Skeletal muscle tissue (tissue), 4 donors: ENCODE results near the gene SLC29A1. TPM values are rescaled to one million over a fixed set of nuclear protein-coding genes. Genes with fewer than 3 reads are reported as not detected.

ENCODE experiments used
- H3K27ac ChIP-seq: one replicate; pipeline ENCODE4 v1.7.0; 2013; ENCODE audit warnings: mild to moderate bottlenecking, low read depth, low read length, inconsistent platforms
- H3K27me3 ChIP-seq, 3 donors: one replicate each; pipeline ENCODE4 v1.7.0; 2013; ENCODE audit warnings: low read length in 3 of 3; ENCODE audit not compliant: control insufficient read depth in 3 of 3, insufficient read depth in 3 of 3
- H3K36me3 ChIP-seq, 3 donors: one replicate each; pipeline ENCODE4 v1.7.0; 2013; ENCODE audit warnings: low read length in 3 of 3; ENCODE audit not compliant: control insufficient read depth in 3 of 3, insufficient read depth in 3 of 3
- H3K4me1 ChIP-seq, 3 donors: one replicate each; pipeline ENCODE4 v1.7.0; 2013; ENCODE audit warnings: low read length in 3 of 3, mild to moderate bottlenecking in 3 of 3; ENCODE audit not compliant: control insufficient read depth in 3 of 3, insufficient read depth in 3 of 3
- H3K4me3 ChIP-seq, 3 donors: one replicate each; pipeline ENCODE4 v1.7.0; 2013; ENCODE audit warnings: low read length in 3 of 3
- H3K9ac ChIP-seq, 3 donors: one replicate each; pipeline ENCODE4 v1.7.0; 2013; ENCODE audit warnings: low read length in 3 of 3, mild to moderate bottlenecking in 3 of 3, moderate library complexity in 2 of 3, low read depth in 1 of 3
- H3K9me3 ChIP-seq, 3 donors: one replicate each; pipeline ENCODE4 v1.7.0; 2013; ENCODE audit warnings: low read length in 3 of 3; ENCODE audit not compliant: control insufficient read depth in 3 of 3
- total RNA-seq: library from RNA; depleted of rRNA; stranded (reverse); fragments of >200 nt; gene quantifications from one replicate; pipeline ENCODE4 v1.2.3, GENCODE V29; 2014
- donor health status: Osteomylitis.

The SLC29A1 gene
- total RNA-seq, 1 donor from 2014 or later = 14.6 TPM

GRCh38 chr6:44253307-44254101 is 30.1 kb downstream of the SLC29A1 start:
- Histone ChIP-seq H3K9me3 (no peaks in the 10 kb centered on the region), H3K4me1 (peaks cover 33 to 61% (median 36%) of the 10 kb centered on the region in 3 donors), H3K27ac (no peak overlapping the region), H3K4me3 (no peak overlapping the region), H3K9ac (no peak overlapping the region), H3K36me3 (peaks cover 58 to 71% (median 64%) of the 10 kb centered on the region in 3 donors), H3K27me3 (no peaks in the 10 kb centered on the region)

DNA sequence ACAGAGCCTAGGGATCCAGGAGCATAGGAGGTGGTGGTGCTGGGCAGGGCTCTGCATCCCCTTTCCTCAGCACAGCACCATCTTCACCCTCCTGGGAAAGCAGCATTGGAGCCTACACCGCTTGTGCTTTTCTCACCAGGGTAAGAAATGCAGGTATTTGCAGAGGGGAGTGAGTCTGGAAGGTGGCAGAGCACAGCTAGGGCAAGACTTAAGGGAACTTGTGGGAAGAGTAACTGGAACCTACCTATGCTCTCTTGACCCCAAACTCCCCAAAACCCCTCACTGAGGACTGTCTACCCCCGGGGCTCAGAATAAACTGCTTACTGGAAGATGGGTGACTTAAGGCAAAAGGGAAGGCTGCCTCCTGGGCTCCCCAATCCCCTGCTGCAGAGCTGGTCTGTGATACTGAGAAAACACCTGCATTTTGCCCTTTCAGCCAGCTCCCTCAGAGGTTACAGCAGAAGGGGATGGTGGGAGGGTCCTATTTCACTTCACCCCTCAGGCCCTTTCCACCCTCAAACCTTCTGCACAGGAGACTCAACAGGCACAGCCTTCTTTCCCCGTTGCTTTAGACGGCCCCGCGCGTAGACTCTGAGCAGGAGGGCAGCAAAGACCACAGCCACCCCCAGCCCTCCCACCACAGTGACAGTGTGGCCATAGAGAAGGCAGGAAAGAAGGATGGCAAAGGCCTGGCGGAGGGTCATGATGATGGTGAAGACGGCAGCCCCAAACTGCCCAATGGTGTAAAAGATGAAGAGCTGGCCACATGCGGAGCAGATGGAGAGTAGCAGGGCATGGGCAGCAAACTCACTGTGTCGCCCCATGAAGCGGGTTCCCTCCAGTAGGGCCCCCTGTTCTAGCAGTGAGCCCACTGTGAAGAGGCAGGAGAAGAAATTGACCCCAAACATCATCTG is 31.1 kb downstream of the SLC29A1 start:
- peaks cover 24 to 51% (median 27%) of the 10 kb centered on the region in 3 donors for H3K4me1 ChIP-seq
- no peak overlapping the region for H3K4me3 ChIP-seq
- H3K9ac ChIP-seq = no peak overlapping the region
- H3K9me3 ChIP-seq = no peaks in the 10 kb centered on the region
- peaks cover 56 to 62% (median 59%) of the 10 kb centered on the region in 3 donors for H3K36me3 ChIP-seq
- no peak overlapping the region for H3K27ac ChIP-seq
- H3K27me3 ChIP-seq = no peaks in the 10 kb centered on the region

DNA sequence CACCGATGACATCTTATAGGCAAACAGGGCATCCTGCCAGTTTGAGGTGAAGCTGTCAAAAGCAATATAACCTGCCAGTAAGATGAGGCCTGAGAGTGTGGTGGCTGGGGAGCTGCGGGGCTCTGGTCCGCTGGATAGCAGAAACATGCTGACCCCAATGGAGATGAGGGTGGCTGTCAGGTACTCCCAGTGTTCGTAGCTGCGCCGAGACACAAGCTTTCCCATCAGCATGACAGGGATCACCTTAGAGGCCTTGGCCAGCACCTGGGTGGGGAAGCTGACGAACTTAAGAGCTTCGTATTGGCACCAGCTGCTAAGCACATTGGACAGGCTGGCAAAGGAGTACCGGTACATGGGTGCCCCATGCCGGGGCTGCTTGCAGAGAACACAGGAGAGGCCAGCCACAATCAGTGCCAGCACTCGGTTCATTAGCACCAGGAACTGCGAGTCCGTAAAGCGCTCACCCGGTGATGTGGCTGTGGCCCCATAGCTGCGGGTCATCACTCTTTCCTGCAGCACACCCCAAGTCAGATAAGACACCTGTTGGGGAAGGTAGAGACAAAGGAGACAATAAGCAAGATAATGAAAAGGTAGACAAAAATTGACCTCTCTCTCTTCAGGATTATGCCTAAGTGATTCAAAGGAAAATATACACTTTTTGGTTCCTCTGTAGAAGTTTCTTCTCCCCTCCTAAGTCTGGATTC is 31.9 kb downstream of the SLC29A1 start:
- no peaks in the 10 kb centered on the region for H3K27me3 ChIP-seq
- no peak overlapping the region for H3K9ac ChIP-seq
- no peaks in the 10 kb centered on the region for H3K9me3 ChIP-seq
- H3K4me1 ChIP-seq = peaks cover 24 to 43% (median 25%) of the 10 kb centered on the region in 3 donors
- peak overlapping the region in 1 of 3 donors; percentile 2 for H3K4me3 ChIP-seq
- H3K27ac ChIP-seq = no peak overlapping the region
- peaks cover 52 to 61% (median 56%) of the 10 kb centered on the region in 3 donors for H3K36me3 ChIP-seq

DNA sequence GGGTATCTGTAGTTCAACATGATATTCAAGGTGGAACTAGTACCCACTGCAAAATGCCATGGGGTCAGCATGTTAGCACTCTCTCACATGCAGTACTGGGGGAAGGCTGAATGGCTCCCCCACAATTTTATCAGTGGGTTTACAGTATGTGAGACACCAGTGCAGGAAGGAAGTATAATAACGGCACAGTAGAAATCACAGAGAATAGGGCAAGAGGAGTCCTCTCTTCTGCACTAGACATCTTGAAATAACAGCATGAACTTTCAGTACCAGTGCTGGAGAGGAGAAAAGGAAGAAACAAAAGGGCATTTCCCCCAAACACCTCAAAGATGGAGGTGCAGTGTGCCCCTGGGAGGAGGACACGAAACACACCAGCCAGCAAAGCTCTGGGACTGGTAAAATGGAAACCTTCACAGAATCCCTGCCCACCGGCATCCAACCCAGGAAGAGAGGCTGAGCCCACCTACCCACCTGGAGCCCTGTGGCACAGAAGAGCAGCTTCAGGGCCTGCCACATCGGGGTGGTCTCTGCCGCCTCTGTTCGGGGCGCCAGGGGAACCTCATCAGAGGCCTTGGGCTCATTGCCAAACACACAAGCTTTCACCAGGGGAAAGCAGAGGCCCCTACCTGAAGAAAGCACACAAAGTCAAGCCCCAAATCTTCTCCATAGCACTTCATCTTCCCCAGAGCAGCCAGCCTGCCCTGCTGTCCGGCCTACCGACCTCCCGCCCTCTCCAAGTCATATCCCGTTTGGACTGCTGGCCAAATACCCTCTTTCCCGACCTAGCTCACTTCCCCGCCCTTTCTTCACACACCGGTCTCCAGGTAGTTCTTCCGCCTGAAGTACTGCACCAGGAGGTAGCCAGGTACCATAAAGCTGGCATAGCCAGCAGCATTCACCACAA is 32.7 kb downstream of the SLC29A1 start:
- H3K4me1 ChIP-seq = peaks cover 24 to 37% (median 25%) of the 10 kb centered on the region in 3 donors
- H3K27ac ChIP-seq = peak overlapping the region; percentile 87
- peaks cover 45 to 52% (median 50%) of the 10 kb centered on the region in 3 donors for H3K36me3 ChIP-seq
- peak overlapping the region; percentile 69 to 92 (median 85) for H3K9ac ChIP-seq
- H3K27me3 ChIP-seq = no peaks in the 10 kb centered on the region
- peak overlapping the region; percentile 80 to 88 (median 83) for H3K4me3 ChIP-seq
- no peaks in the 10 kb centered on the region for H3K9me3 ChIP-seq

- H3K36me3 ChIP-seq = peaks cover 39 to 46% (median 44%) of the 10 kb centered on the region in 3 donors
- H3K9me3 ChIP-seq = no peaks in the 10 kb centered on the region
- H3K4me1 ChIP-seq = peaks cover 24 to 37% (median 24%) of the 10 kb centered on the region in 3 donors
- H3K27ac ChIP-seq = peak overlapping the region; percentile 87
- H3K27me3 ChIP-seq = no peaks in the 10 kb centered on the region
- H3K9ac ChIP-seq = peak overlapping the region; percentile 69 to 92 (median 85)
- H3K4me3 ChIP-seq = peak overlapping the region; percentile 80 to 88 (median 83)
Measured at GRCh38 chr6:44256775-44257024, 33.3 kb downstream of the SLC29A1 start.

DNA sequence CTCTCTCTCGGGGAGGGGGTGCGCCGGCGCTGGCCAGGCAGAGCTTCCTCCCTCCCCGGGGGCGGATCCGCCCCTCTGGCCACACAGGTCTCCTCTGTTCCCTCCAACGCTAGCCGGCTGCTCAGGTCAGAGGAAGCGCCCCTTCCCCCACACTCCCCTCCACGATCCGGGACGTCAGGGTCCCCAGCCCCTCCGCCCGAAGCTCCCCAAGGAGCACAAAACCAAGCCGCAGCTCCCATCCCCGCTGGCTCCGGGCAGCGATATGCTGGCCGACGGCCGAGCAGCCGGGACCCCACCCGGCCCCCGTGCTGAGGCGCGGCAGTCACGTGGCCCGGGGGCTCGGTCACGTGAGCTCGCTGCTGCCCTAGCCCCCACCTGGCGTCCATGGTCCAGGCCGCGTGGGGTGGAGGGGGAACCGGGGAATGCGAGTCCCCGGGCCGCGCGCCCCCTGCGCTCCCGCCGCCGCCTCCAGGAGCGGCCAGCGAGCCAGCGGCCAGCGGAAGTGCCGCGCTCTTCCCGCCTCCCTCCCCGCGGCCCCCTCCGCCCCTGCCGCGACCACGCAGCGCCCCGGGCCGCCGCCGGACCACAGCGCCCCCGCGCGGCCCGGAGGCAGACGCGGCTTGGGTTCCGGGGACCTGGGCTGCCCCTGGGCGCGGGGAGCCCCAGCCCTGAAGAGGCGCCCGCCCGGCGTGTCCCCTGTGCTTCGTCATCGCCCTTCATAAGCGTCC is 33.8 kb downstream of the SLC29A1 start, which contains the start of gene SLC35B2:
TSS of gene SLC35B2 (minus strand) at position 504 of the 728 bp plus-strand sequence. CDS start at position 386, 118 bp downstream.
- Histone ChIP-seq H3K4me3 (peak within 1 kb of the TSS; percentile 83 to 88 (median 83)), H3K27me3 (no peaks in the 10 kb centered on the region), H3K4me1 (peaks cover 19 to 39% (median 24%) of the 10 kb centered on the region in 3 donors), H3K27ac (peak within 1 kb of the TSS; percentile 87), H3K9me3 (no peaks in the 10 kb centered on the region), H3K9ac (peak within 1 kb of the TSS; percentile 78 to 92 (median 85)), H3K36me3 (peaks cover 35 to 41% (median 39%) of the 10 kb centered on the region in 3 donors)

GRCh38 chr6:44257753-44258324 is 34.4 kb downstream of the SLC29A1 start:
- no peaks in the 10 kb centered on the region for H3K9me3 ChIP-seq
- H3K4me3 ChIP-seq = peak overlapping the region; percentile 83 to 88 (median 83)
- H3K4me1 ChIP-seq = peaks cover 23 to 46% (median 30%) of the 10 kb centered on the region in 3 donors
- H3K9ac ChIP-seq = peak overlapping the region; percentile 78 to 92 (median 85)
- H3K36me3 ChIP-seq = peaks cover 31 to 36% (median 35%) of the 10 kb centered on the region in 3 donors
- peak overlapping the region; percentile 87 for H3K27ac ChIP-seq
- no peaks in the 10 kb centered on the region for H3K27me3 ChIP-seq

DNA sequence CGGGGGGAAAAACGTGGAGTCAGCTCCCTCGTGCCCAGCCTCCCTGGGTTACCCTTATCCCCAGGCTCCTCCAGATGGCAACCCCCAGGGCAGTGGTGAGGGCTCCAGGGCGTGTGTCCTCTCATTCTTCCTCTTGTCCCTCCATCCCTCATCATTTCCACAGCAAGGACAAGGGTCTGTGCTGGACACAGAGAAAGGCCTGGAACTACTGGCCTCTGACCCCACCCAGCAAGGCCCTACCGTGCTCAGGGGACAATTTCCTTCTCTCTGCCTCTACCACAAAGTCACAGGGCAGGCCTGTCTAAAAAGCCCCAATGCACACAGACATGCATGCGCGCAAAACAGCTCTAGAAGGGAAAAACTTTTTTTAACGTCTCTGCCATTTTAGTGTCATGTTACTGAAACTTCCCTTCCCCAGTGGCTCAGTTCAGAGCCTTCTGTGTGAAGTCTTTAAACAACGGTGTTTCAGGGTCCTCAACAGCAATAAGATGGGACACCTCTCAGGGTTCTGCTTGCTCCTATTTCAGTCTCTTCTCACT is 35.0 kb downstream of the SLC29A1 start:
- H3K9ac ChIP-seq = peak overlapping the region in 2 of 3 donors; percentile 85 to 92
- H3K9me3 ChIP-seq = no peaks in the 10 kb centered on the region
- peaks cover 29 to 49% (median 36%) of the 10 kb centered on the region in 3 donors for H3K4me1 ChIP-seq
- no peak overlapping the region for H3K4me3 ChIP-seq
- peaks cover 25 to 31% (median 30%) of the 10 kb centered on the region in 3 donors for H3K36me3 ChIP-seq
- no peaks in the 10 kb centered on the region for H3K27me3 ChIP-seq
- H3K27ac ChIP-seq = peak overlapping the region; percentile 87
